Esophagus squamous epithelium (tissue), 4 donors: Measurements from ENCODE around the gene PLEKHA4.

Source experiments
- CTCF ChIP-seq, 6 experiments: fragments of 450-650 bp in 4 of 6; fragments of 200-600 bp in 2 of 6; sonication (generic) in 2 of 6; IDR thresholded peaks; one replicate each; pipeline ENCODE4 v1.5.1; 2016 to 2019; ENCODE audit warnings: antibody characterized with exemption in 6 of 6, mild to moderate bottlenecking in 4 of 6, moderate library complexity in 4 of 6
- POLR2A ChIP-seq, 4 donors: fragments of 450-650 bp; IDR thresholded peaks; one replicate each; pipeline ENCODE4 v1.6.1; 2017; ENCODE audit warnings: antibody characterized with exemption in 4 of 4, mild to moderate bottlenecking in 4 of 4, moderate library complexity in 3 of 4

GRCh38 chr19:48837687-48838086, 30.7 kb downstream of the PLEKHA4 start:
- no peak for TF ChIP-seq CTCF (IDR thresholded peaks at IDR 0.05)
- no peak for TF ChIP-seq POLR2A (IDR thresholded peaks at IDR 0.05)
